GM18507 (cell line): ENCODE measurements around the gene KCNMA1.

Experiments
- DNase-seq: peaks from one replicate; pipeline ENCODE4 v3.0.0; 2011; ENCODE audit warnings: low read depth; ENCODE audit not compliant: insufficient read length; ENCODE audit errors: extremely low spot score
- FAIRE-seq: peaks from 2 replicates; lab custom pipeline; 2011; peaks lifted over from hg19 to GRCh38; lab: Jason Lieb, UNC

The KCNMA1 gene

DNA sequence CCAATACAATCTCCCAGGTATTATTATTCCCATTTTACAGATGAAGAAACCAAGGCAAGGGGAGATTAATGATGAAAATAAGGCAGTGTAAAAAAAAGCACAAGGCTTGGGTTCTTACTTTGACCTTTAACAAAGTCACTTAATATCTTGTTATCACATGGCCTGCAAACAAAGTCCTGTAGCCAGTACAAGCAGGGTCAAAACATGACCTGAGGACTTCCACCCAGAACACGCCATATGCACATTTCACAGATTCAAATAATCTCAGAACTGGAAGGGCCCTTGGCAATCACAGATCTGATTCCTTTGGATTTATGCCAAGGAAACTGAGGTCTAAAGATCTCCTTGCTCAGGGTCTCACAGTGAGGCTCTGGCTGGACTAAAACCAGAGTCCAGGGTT, 162.1 kb downstream of the KCNMA1 start:
- FAIRE-seq: no peak
- no peak for DNase-seq

DNA sequence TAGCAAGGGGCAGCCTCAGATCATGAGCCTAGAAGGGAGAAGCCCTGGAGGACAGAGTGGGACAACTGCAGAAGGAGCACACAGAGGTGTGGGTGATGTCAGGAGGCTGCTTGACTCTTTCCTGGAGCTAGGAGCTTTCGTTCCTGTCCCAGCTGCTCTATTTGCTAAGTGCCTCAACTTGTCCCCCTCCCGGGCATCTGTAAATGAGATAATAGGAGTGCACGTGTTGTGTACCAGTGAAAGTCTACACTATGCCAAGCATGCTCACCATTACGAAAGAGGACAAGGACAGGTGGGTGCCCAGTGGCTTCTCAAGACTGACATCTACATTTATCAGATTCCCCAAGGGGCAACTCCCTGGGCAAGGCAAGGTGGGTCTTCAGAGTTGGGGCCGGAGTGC, 162.7 kb downstream of the KCNMA1 start:
- FAIRE-seq (no peak), DNase-seq (no peak)

- FAIRE-seq: no peak
- no peak for DNase-seq
These were observed 163.2 kb downstream of the KCNMA1 start for GRCh38 chr10:77474386-77474785.

DNA sequence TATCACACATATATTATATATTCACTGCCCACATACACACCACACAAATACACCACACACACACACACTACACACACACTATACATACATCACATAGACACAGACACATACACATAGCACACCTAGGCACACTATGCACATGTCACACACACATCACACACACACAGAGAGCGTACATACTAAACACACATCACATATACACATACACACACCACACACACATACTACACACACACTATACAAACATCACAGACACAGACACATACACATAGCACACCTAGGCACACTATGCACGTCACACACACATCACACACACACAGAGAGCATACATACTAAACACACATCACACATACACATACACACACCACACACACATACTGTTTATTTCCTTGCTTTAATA, 165.5 kb downstream of the KCNMA1 start:
- FAIRE-seq: no peak
- DNase-seq: no peak

DNA sequence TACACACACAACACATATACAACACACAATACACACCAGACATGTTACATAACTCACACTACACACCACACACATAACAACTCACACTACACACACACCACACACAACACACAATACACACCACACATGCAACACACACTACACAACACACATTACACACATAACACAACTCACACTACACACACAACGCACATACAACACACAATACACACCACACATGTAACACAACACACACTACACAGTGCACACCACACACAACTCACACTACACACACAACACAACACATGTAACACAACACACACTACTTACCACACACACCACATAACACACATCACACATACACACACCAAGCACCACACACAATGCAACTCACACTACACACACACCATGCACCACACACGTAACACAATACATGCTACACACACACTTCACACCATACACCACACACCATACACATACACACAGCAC, 166.5 kb downstream of the KCNMA1 start:
- DNase-seq (no peak), FAIRE-seq (no peak)

DNA sequence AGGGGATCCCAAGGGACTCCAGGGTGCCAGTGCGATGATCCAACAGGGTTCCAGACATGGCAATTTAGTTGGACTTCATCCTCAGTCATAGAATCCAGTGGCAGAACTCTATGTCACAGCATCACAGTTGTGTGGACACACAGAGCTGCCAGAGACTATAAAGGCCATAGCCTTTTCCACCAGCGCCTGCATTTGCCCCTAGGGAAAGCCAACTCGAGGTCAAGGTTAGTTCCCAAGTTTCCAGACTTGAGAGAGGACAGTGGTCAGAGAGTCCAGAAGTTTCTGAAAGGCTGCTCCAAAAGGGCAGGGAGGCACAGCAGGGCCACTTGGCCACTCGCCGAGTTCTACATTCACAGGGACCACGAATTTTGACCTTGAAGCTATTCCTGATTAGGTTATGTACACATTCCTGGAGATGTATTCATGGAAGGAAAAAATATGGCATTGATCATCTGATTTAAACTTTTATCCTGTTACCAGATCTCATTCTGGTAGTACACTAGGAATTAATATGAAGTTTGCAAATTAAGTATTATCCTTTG, 170.1 kb downstream of the KCNMA1 start:
- DNase-seq: no peak
- no peak for FAIRE-seq

DNA sequence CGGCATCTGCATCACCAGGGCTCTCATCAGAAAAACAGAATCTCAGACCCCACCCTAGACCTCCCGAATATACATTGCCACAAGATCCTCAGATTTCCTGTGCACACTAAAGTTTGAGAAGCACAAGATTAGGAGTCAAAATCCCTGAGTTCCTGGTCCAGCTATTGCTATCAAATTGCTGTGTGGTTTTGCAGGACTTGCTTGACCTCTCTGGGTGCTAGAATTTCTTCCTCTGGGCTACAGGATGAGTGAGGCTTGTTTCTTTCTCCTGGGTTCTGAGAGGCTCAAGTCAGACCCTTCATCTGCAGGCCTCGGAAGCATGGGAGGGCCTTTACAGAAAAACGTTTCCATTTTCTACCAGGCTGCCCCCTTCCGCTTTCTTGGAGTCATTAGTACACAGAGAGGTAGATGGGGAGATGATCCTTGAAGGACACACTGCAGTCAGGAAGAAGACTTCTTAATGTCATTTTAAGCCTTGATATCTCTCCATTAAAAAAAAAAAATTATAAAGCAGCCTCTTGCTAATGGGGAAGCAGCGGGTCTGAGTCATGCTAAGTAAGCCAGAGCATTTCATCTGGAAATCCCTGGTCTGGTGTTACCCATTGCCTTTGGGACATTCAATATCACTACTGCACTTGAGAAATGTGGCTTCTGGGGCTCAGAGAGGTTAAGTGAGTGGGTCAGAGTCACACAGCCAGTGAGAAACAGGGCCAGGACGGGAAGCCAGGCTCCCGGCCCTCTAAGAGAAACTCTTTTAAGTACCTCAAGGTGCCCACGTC, 173.5 kb downstream of the KCNMA1 start:
- DNase-seq (no peak), FAIRE-seq (no peak)

DNA sequence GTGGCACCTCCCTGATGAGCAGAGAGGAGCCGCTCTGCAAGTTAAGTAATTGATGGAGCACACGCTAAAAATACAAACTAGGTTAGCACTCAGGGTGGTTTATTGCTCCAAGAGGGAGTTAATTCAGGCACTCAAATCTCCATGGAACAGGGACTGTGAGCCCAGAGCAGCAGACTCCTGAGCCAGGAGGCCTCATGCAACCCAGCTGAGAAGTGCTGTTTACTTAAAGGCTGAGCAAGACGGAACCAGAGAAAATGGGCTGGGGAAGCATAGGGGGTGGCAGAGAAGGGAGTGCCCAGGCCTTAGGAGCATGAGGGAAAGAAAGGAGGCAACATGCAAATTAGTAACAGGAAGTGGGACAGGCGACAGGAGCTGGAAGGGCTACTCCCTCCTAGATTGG, 174.1 kb downstream of the KCNMA1 start:
- no peak for DNase-seq
- no peak for FAIRE-seq

DNA sequence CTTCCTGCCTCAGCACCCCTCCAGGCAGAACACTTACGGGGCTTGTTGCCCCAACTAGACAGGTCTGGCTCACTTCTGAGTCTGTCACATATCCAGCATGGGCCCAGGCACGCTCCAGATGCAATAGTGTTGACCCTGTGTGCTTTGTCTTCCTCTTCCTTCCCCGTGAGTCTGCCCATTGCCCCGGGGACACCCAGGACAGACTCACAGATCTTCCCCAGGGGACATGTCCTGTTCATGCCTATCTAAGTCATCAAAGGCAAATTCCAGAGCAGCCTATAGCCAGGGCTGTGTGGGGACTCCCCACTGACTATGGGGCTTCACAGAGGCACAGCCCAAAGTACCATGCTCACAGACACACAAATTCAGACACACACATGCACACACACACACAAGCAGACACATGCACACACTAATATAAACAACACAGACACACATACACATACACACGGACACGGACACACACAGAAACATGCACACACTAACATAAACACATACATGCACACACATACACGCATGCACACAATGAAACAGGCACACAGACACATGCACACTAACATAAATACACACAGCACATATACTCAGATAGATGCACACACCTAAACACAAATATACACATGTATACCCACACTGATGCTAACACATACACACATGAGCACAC, 175.8 kb downstream of the KCNMA1 start:
- FAIRE-seq (no peak), DNase-seq (no peak)

DNA sequence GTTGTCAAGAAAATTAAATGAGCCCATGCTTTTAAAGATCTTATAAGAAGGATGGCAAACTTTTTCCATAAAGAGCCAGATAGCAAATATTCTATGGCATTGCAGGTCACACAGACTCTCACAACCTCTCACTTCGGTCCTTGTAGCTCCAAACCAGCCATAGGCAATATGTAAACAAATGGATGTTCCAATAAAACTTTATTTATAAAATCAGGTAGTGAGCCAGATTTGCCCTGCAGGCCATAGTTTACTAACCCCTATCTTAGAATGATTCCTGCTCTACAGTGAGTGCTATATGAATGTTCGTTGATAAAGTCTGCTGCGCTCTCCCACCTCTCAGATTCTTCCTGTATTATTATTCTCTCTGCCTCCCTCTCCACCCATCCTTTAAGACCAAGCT, 177.7 kb downstream of the KCNMA1 start:
- DNase-seq (no peak), FAIRE-seq (no peak)

DNA sequence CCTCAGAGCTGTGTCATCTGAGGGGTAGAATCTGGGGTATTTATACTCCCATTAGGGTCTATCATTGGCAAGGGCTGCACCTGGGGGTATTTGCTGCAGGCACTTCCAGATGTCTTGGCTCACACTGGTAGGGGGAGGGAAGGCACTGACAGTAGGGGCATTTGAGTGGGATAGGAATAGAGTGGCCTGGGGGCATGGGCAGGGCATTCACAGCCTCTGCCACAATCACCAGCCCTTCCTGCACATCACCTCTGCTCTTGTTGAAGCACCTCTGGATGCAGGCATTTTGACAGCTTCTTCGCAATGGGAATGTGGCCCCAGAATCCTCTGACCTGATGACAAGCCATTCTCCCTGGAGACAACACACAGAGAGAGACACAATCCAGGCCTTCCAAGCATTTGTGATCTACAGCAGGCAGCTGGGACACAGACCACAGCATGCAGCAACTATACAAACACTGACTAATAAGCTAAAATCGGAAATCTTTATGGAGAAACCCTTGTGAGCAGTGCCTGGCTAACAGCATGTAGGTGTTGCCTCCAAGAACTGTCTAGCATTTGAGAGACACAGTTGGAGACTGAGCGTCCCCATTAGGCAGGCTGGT, 178.5 kb downstream of the KCNMA1 start:
- DNase-seq: no peak
- no peak for FAIRE-seq

GRCh38 chr10:77457721-77458120, 179.9 kb downstream of the KCNMA1 start:
- FAIRE-seq (no peak), DNase-seq (no peak)

- DNase-seq: no peak
- FAIRE-seq: no peak
These were observed 180.3 kb downstream of the KCNMA1 start for GRCh38 chr10:77457266-77457665.

DNA sequence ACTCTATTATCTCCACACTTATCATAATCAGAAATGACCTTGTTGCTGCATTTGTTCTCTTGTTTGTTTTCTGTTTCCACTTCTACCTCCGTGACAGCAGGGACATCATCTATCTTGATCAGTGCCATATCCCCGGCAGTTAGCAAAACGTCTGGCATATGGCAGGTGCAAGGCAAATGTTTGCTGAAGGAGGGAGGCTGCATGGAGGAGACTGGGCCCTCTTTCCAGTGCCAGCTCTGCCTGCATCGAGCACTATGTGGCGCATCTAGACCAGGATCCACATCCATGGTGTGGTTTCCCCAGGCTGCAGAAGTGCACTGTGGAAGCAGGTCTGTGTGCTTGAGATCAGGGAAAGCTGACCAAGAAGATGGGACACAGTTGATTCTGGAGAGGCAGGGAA, 181.2 kb downstream of the KCNMA1 start:
- FAIRE-seq (no peak), DNase-seq (no peak)

DNA sequence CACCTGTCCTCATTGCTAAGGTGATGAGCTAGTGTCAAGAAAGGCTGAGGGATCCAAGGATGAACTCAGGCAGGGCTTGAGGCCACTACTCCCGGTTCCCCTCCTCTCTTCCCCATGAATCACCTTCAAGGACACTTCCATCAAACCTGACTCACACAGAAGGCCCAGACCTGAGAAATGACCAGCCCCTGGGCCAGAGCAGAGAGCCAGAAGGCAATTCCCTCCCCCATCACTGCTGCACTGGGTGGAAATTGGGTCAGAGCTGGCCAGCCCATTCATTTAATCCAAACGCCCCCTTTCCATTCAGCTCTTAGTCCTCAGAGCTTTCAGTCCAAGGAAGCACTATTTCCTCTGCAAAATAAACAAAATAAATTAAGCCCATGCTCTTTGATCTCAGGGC, 182.0 kb downstream of the KCNMA1 start:
- DNase-seq: no peak
- FAIRE-seq: no peak

DNA sequence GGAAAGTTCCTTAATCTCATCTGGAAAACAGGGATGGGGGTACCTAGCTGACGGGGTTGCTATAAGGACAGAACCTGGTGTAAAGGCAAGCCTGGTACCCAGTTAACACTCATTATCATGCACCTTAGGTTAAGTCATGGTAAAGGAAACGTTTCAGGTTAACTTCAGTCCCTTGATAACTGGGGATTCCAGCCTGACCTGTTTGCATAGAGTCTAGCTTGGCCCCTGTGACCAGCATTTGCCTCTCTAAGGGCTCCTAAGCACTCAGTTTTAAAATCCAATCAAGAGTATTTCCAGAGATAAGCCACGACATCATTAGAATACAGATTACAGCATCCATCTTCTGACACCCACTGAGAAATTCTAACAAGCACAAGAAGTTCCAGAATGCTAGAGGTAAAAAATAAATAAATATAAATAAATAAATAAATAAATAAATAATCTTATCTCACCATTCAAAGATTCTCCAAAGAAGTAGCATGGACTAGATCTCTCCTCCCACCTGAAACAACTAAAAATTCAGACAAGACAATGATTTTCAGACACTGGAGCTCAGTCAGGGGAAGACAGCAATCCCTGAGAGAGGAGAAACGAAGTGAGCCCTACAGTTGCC, 184.6 kb downstream of the KCNMA1 start:
- no peak for FAIRE-seq
- DNase-seq: no peak

- FAIRE-seq (no peak), DNase-seq (no peak)
These were observed 185.7 kb downstream of the KCNMA1 start for GRCh38 chr10:77451886-77452285.

DNA sequence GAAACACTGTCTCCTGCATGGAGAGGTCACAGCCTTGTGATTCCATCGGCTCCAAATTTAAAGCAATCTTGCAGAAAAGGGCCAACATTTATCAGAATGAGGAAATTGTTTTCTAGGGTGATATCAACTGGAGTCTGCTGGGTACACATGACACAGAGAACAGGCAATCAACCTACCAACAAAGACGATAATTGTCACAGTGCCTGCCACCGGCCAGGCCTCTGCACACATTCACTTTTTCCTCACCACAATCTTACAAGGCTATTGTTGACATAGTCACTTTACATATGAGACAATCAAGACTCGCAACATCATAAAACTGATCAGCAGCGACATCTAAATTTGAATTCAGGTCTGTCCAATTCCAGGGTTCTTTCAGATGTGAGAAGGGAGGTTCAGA, 189.4 kb downstream of the KCNMA1 start:
- FAIRE-seq (no peak), DNase-seq (no peak)

- no peak for DNase-seq
- no peak for FAIRE-seq
These were observed 190.9 kb downstream of the KCNMA1 start for GRCh38 chr10:77446700-77447099.

DNA sequence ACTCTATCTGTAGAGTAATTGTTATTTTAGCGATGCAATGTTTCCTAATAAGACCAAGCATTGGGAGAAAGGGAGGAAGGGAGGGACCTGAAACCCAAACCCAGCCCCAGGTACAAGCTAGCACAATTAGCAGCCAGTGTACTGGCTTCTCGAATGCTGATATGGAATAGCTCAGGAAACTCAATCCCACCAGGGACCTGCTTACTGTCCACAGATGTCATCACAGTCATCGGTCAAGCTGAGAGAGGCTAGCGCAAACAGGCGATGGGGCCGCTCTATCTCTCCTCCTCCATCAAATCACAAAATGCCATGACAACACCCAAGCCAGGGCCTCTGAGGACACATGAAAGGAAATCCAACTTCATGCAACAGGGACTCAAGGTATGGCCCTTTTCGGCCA, 192.1 kb downstream of the KCNMA1 start:
- FAIRE-seq (no peak), DNase-seq (no peak)
